Measurements from ENCODE around the gene C1QTNF6.

C1QTNF6 gene

DNA sequence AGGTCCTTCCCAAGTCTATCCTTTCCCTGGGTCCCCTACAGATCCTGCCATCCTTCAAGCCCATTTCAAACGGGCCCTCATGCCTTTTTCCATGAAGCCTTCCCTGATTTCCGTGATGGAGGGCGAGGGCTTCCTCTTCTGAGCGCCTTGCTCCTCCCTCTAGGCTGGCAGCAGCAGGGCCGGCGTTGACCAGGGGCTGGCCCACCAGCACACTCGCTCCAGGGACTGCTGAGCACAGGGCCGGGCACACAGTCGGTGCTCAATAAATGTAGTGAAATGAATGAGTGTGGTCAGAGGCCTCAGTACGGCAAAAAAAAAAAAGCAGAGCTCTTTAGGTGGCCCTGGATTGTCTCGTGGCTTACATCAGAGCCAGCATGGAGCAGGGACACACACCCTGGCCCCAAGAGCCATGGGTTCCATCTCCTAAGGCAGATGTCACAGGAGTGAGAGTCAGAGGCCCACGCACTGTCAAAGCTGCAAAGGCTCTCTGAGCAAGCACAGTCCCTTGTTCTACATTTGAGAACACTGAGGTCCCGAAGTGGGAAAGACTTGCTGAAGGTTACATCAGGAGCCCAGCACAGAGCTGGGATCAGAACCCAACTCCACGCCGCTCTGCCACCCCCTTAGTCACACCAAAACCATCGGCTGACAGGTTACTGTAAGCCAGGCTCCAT lies 41.4 kb downstream of the C1QTNF6 start:
- no peak for DNase-seq

- no peak for DNase-seq
Measured at GRCh38 chr22:37146051-37146385, 42.0 kb downstream of the C1QTNF6 start.

DNA sequence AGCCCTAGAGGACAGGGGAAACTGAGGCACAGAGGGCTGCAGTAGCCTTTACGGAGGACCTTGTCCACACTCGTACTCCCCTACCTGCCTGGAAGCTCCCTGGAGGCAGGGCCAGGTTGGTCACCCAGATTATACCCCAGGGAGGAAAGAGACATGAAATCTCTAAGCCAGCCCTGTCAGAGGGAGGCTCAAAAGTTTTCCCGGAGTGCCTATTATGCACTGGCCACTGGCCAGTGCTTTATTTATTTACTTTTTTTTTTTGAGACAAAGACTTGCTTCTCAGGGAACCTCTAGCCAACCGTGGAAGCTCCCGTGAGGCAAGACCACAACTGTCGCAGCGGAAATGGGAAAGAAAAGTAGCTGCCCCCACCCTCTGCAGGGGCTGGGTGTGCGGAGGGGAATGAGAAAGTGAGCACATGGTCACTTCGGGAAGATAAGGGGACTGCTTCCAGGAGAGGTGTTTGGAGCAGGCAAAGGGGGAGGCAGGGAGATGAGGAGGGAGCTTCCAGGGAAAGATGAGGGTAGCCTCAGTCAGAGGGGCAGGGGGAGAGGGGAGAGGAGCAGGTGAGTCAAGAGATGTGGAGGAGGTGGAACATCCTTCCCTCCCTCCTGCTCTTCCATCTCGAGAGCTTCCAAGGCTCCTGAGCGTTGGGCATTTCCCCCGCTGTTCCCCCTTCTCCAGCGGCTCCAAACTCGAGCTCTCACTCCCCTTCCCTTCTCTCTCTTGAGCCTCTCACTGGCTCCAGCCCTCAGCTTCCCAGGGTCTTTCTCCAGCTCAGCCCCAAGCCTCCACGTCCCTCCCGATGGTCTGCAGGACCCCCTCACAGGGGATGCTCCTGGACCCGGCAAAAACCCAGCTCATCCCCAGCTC lies 42.6 kb downstream of the C1QTNF6 start:
- DNase-seq: no peak

- no peak for DNase-seq
Measured at GRCh38 chr22:37144180-37144554, 43.9 kb downstream of the C1QTNF6 start.

DNA sequence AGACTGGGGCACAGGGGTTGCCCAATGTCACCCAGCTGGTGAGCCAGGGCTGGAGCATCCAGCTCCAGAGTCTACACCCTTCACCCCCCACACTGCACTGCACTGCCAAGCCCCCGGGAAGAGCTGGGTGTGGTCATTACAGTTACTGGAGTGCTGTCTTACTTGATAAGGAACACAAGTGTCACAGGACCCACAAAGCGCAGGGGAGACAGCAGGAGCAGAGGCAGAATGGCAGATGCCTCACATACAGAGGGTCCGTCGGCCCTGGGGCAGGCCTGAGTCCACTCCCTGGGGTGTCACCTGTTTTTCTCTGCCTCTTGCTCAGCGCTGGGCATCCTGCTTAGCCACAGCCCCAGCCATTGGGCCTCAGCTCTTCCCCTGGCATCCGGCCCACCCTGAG lies 46.1 kb downstream of the C1QTNF6 start:
- no peak for DNase-seq

- no peak for DNase-seq
Measured at GRCh38 chr22:37141476-37141875, 46.6 kb downstream of the C1QTNF6 start.

GRCh38 chr22:37140686-37141323 lies 47.2 kb downstream of the C1QTNF6 start:
- no peak for DNase-seq

GRCh38 chr22:37139762-37140161 lies 48.3 kb downstream of the C1QTNF6 start:
- DNase-seq: no peak

DNA sequence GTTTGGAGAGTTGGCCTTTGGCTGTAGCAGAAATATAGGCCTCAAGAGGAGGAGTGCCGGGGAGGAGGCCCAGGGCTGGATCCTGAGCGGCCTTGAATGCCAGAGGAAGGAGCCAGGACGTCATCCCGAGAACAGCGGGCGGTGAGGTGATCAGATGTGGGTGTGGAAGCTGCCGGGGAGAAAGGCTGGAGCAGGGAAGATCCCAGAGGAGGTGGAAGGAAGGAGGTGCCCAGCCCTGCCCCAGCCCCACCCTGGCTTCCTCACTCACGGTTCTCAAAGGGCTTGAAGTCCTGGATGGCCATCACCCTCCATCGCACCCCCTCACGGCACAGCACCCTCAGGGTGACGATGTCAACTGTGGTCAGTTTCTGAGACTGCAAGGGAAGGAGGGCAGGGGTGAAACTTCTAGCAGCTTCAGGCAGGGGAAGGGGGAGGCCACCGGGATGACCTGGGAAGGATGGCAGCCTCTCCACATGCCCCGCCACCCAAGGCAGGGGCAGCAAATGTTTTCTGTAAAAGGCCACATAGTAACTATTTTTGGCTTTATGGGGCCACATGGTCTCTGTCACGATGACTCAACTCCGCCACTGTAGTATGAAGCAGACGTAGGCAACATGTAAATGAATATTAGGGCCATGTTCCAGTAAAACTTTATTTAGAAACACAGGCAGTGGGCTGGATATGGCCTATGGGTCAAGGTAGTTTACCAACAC lies 49.0 kb downstream of the C1QTNF6 start:
- no peak for DNase-seq

DNA sequence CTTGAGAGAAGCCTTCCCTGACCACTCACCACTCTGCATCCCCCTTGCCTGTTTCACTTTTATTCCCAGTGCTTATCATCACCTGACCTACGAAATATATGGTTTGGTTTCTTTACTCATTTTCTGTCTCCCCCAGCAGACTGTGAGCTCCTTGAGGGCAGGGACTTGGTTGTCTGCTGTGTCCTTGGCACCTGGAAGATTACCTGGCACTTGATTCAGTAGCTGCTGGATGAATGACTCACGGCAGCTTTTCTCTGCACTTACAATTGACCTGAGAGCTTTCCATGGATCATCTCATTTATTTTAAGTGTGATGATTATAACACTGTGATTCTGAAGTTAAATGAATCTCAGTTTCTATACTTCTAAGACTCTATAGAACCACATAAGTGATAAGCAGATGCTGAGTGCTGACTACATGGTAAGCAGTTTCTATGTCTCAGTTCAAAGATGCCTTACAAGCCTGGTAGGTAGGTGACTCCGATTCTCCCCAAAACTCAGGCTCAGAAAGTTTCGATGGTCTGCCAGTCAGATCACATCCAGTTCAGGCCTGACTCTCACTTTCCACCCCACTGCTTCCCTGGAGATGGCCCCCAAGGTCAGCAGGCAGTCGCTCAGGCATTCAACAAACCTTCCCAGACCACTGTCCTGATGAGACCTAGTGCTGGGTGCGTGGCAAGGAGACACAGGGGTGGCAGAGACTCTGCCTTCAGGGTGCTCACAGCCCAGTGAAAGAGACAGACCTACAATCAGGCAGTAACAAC lies 50.0 kb downstream of the C1QTNF6 start:
- DNase-seq: no peak

DNA sequence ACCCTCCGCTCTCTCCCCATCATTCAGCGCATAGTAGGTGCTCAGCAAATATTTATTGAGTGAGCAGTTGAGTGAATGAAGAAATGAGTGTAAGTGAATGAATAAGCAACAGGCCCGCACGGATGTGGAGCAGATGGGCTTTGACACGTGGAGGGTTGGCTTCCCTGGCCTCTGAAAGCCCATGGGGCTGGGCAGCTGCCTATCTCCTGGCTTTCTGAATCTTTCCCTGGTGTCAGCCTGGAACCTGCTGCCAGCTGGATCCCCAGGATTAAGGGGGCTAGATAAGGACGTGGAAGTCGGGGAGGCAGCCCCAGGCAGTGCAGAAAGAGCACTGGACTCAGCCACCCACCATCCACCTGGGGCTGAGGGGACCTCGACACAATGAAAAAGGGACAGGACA lies 50.9 kb downstream of the C1QTNF6 start:
- DNase-seq: no peak

DNA sequence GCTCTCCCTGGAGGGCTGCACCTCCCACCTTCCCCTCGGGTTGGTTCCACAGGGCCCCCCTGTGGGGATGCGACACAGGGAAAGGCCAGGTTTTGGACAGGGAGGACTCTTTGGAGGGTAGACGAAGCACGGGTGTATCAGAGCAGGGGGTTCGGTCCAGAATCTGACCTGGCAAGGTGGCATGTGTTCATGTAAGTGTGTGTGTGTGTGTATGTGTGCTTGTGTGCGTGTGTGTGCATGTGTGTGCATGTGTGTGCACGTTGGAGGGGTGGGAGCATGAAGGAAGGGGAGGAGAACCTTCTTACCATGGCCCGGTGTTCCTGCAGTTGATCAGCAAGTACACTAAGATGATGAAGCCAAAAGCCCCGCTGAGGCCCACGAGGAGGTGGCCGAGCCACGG lies 53.0 kb downstream of the C1QTNF6 start:
- DNase-seq: no peak

GRCh38 chr22:37133304-37134018 lies 54.6 kb downstream of the C1QTNF6 start:
- DNase-seq: no peak

- no peak for DNase-seq
Measured at GRCh38 chr22:37132773-37133172, 55.3 kb downstream of the C1QTNF6 start.
